Esophagus squamous epithelium (tissue), 4 donors: ENCODE measurements around the gene MTX2.

Source experiments
- CTCF ChIP-seq, 6 experiments: fragments of 450-650 bp in 4 of 6; fragments of 200-600 bp in 2 of 6; sonication (generic) in 2 of 6; IDR thresholded peaks; one replicate each; pipeline ENCODE4 v1.5.1; 2016 to 2019; ENCODE audit warnings: antibody characterized with exemption in 6 of 6, mild to moderate bottlenecking in 4 of 6, moderate library complexity in 4 of 6
- POLR2A ChIP-seq, 4 donors: fragments of 450-650 bp; IDR thresholded peaks; one replicate each; pipeline ENCODE4 v1.6.1; 2017; ENCODE audit warnings: antibody characterized with exemption in 4 of 4, mild to moderate bottlenecking in 4 of 4, moderate library complexity in 3 of 4

GRCh38 chr2:176378323-176378722 is 109.1 kb downstream of the MTX2 start:
- TF ChIP-seq CTCF (IDR thresholded peaks at IDR 0.05), result no peak
- TF ChIP-seq POLR2A (IDR thresholded peaks at IDR 0.05), result no peak
